ENCODE measurements around the gene CDC20.

CDC20 gene

GRCh38 chr1:43329995-43330751 lies 28.6 kb upstream of the CDC20 start:
- DNase-seq (ENCODE audit: low spot score): no peak

GRCh38 chr1:43331688-43332087 lies 27.1 kb upstream of the CDC20 start:
- no peak for DNase-seq (ENCODE audit: low spot score)

GRCh38 chr1:43334453-43335205 lies 24.2 kb upstream of the CDC20 start:
- no peak for DNase-seq (ENCODE audit: low spot score)

GRCh38 chr1:43337588-43337987 lies 21.2 kb upstream of the CDC20 start, which contains the start of gene MPL:
Gene MPL (plus strand): TSS chr1:43337818. CDS start chr1:43337849, 31 bp downstream.
- DNase-seq (ENCODE audit: low spot score): no peak

- DNase-seq (ENCODE audit: low spot score): no peak
Measured at GRCh38 chr1:43338001-43338400, 20.8 kb upstream of the CDC20 start.

GRCh38 chr1:43339584-43340232 lies 19.1 kb upstream of the CDC20 start:
- DNase-seq (ENCODE audit: low spot score): no peak

- DNase-seq (ENCODE audit: low spot score): no peak
Measured at GRCh38 chr1:43340559-43340958, 18.2 kb upstream of the CDC20 start.

GRCh38 chr1:43344267-43344850 lies 14.4 kb upstream of the CDC20 start:
- DNase-seq (ENCODE audit: low spot score): no peak

- no peak for DNase-seq (ENCODE audit: low spot score)
Measured at GRCh38 chr1:43345120-43345519, 13.7 kb upstream of the CDC20 start.

- DNase-seq (ENCODE audit: low spot score): no peak
Measured at GRCh38 chr1:43346636-43347035, 12.1 kb upstream of the CDC20 start.

GRCh38 chr1:43348343-43348808 lies 10.4 kb upstream of the CDC20 start:
- no peak for DNase-seq (ENCODE audit: low spot score)

GRCh38 chr1:43348809-43349593 lies 9.8 kb upstream of the CDC20 start:
- DNase-seq (ENCODE audit: low spot score): no peak

- no peak for DNase-seq (ENCODE audit: low spot score)
Measured at GRCh38 chr1:43349594-43350306, 9.0 kb upstream of the CDC20 start.

- no peak for DNase-seq (ENCODE audit: low spot score)
Measured at GRCh38 chr1:43350976-43351375, 7.8 kb upstream of the CDC20 start.

GRCh38 chr1:43351421-43352350 lies 7.1 kb upstream of the CDC20 start:
- no peak for DNase-seq (ENCODE audit: low spot score)

GRCh38 chr1:43352351-43352705 lies 6.5 kb upstream of the CDC20 start:
- no peak for DNase-seq (ENCODE audit: low spot score)

- DNase-seq (ENCODE audit: low spot score): no peak
Measured at GRCh38 chr1:43352881-43353280, 5.9 kb upstream of the CDC20 start.

- DNase-seq (ENCODE audit: low spot score): no peak
Measured at GRCh38 chr1:43354471-43354870, 4.3 kb upstream of the CDC20 start.

GRCh38 chr1:43354936-43355335 lies 3.8 kb upstream of the CDC20 start:
- DNase-seq (ENCODE audit: low spot score): no peak

GRCh38 chr1:43357251-43357650 lies 1.5 kb upstream of the CDC20 start:
- DNase-seq (ENCODE audit: low spot score): no peak

Data from pons (tissue), 1 donor.